Activated gamma-delta T cell treated with anti-CD3 and anti-CD28 coated beads, Interleukin-2, amount 50 U/mL, for 16 hours (primary cell): ENCODE data around the gene TOP3A.
"Not testable (repeated sequence)": the region's sequence is repeated elsewhere in the genome, so short reads cannot be mapped to it uniquely, and the experiment has no call there.

Experiments used
- DNase-seq: peaks from one replicate; pipeline ENCODE4 v3.0.0-alpha.2; 2020; ENCODE audit warnings: low read depth

TOP3A gene

GRCh38 chr17:18323507-18324139 lies 8.8 kb upstream of the TOP3A start:
- no peak for DNase-seq

DNA sequence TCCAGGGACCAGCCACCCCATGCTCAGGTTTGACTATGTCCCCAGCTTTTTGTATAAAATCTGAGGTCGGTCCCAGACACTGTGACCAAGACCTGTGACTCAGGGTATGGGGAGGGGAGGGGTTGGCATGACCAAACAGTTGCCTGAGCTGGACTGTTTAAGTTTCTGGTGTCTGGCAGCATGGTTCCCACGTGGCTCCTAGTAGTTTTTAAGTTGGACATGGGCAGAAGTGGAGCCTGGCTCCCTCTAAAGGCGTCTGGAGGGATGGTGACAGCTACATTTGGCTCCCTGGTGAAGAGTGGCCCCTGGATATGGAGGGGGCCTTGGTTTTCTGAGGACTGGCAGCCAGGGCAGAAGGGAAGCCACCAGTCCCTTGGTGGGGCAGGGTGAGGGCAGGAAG lies 8.2 kb upstream of the TOP3A start:
- DNase-seq = no peak

DNA sequence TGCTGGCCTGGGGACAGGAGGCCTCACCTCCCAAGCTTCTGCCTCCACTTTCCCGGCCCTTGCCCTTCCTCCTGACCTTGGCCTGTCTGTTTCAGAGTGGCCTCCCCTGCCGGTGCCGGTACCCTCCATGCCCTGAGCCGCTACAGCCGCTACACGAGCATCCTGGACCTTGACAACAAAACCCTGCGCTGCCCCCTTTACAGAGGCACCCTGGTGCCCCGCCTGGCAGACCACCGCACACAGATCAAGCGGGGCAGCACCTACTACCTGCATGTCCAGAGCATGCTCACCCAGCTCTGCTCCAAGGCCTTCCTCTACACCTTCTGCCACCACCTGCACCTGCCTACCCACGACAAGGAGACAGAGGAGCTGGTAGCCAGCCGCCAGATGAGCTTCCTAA lies 7.7 kb upstream of the TOP3A start:
- no peak for DNase-seq

DNA sequence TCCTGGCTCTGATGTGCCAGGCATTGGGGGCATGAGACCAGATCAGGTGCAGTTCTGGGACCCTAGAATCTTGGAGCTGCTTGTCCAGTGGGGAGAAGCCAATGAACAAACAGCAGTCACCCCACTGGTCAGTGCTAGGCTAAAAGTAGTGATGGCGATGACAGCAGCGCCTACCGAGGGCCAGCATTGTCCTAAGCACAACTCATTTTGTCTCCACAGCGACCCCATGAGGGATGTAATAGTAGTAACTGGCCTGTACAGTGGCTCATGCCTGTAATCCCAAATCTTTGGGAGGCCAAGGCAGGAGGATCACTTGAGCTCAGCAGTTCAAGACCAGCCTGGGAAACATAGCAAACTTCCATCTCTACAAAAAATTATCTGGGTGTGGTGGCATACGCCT lies 6.5 kb upstream of the TOP3A start:
- DNase-seq = no peak

- no peak for DNase-seq
These were observed 5.5 kb upstream of the TOP3A start for GRCh38 chr17:18320301-18320700.

- DNase-seq = no peak
These were observed 4.9 kb upstream of the TOP3A start for GRCh38 chr17:18319604-18320256.

- DNase-seq = no peak
These were observed 4.1 kb upstream of the TOP3A start for GRCh38 chr17:18318771-18319450.

- DNase-seq = no peak
These were observed 3.3 kb upstream of the TOP3A start for GRCh38 chr17:18318117-18318516.

GRCh38 chr17:18315961-18316360 lies 1.2 kb upstream of the TOP3A start:
- DNase-seq = no peak

GRCh38 chr17:18315562-18315922 lies 748 bp upstream of the TOP3A start:
- no peak for DNase-seq

DNA sequence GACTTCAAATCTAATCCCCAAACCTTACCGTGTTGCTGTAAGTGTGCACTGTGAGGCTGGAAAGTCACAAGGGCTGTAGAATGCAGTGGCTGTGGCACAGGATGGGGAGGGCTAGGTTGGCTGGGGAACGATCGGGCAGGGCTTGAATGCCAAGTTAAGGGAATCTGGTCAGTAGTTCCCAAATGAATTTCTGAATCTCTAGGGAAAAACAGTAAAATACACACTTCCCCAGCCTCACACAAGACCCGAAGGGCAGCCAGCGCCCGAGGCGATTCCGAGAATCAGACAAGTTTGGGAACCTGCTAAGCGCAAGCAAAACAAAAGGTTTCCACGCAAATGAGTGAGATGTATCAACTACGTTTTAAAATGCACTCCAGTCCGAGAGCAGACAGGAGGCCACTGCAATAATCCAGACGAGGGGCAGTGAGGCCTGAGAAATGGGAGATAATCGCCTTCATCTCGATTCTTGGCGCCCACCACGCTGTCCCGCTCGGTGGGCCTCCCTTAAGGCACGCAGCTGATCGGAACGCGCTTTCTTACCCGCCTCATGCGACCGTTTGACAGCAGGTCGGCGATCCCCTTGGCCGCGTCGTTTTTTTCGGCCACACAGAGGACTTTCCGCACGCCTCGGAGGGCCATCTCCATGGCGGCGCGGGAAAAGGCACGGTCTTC lies 599 bp downstream of the TOP3A start:
- no peak for DNase-seq

DNA sequence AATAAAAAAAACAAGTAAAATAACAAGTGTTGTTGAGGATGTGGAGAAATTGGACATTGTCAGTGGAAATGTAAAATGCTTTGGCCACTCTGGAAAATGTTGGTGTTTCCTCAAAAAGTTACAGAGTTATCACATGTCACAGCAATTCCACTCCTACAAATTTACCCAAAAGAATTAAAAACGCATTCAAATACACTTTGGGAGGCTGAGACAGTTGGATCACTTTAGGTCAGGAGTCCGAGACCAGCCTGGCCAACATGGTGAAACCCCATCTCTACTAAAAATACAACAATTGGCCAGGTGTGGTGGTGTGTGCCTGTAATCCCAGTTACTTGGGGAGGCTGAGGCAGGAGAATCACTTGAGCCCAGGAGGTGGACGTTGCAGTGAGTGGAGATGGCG lies 5.6 kb downstream of the TOP3A start:
- DNase-seq = no peak

- not testable (repeated sequence) for DNase-seq
These were observed 11.6 kb downstream of the TOP3A start for GRCh38 chr17:18303206-18303605.

DNA sequence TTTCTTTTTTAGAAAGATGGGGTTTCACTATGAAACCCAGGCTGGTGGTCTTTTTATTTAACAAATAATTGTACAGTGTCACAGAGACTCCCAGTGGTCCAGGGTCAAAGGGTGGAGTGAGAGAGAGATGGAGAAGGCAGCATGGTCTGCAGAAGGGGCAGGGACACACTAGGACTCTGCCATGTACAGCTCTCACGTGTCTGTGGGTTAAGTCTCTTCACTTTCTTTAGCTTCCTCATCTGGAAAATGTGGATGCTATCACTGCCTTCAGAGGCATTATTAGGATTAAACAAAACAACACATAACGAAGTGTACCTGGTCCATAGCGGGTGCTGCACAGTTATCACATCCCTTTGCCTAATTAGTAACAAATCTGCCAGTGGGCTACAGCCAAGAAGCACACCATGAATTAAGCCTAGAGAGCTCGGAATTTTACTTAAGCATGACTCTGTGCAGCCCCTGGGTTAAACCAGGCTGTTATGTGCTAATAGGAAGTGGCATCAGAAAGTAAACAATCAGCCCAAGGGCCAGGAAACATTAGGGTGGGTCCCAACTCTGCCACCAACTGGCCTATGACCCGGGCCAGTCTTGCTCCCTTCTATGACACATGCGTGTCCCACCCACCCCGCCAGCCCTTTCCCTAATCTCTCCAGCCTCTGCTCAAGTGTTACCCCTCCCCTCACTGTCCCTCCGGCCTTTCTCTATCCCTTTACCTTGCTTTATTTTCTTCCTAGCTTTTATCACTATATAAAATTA lies 13.9 kb downstream of the TOP3A start:
- no peak for DNase-seq

- DNase-seq = not testable (repeated sequence)
These were observed 16.7 kb downstream of the TOP3A start for GRCh38 chr17:18298061-18298460.

GRCh38 chr17:18291718-18292540 lies 22.9 kb downstream of the TOP3A start:
- DNase-seq = no peak

GRCh38 chr17:18285296-18285695 lies 29.5 kb downstream of the TOP3A start:
- no peak for DNase-seq

DNA sequence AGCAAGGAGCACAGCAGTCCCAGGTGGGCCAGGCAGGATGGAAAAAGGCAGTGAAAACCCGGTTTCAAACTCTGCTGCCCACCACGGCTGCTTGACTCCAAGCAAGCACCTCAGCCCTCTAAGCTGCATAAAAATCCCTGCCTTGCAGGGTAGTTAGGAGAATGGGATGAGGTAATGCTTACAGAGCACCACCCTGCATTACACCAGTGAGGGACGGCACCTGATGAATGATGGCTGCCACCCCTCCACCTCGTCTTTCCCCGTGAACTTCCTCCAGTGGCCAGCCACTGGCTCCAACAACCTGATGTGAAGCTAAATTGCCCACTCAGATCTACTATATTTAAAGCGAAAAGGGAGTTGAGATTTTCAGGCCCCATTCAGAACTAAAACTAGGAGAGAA lies 33.0 kb downstream of the TOP3A start:
- DNase-seq = no peak

GRCh38 chr17:18280766-18281371 lies 33.9 kb downstream of the TOP3A start:
- DNase-seq = no peak

DNA sequence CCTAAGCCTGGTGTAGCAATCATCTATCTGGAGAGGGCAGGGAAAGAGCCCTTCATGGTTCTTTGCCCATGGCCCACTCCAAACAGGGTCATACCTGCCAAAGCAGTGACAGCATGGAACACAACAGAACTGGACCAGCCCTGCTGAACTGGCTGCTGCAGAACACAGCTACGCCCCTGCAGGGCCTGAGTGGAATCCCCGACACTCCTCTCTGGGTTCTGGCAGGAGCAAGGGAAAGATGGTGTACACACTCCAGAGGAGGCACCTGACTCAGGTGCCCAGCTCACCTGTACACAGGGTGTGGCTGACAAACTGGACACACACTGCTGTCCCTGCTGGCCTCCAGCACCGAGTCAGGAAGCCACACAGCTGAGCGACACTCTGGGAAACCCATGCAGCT lies 34.5 kb downstream of the TOP3A start:
- DNase-seq = no peak

DNA sequence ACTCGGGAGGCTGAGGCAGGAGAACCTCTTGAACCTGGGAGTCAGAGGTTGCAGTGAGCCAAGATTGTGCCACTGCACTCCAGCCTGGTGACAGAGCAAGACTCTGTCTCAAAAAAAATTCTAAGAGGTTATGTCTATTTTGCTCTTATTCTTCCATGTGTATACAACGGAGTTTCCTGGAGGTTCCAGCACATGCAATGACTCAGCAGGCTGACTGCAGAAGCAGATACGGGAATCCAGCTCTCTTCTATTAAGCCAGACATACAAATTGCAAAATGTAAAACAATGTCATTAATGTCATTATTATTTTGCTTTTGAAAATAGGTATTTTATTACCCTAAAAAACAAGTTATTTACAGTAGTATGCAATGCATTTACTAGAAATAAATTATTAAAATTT lies 35.9 kb downstream of the TOP3A start:
- no peak for DNase-seq
